Erythroblast (primary cell): ENCODE data around the gene PICK1.

Experiments
- GATA1 ChIP-seq: IDR thresholded peaks from 2 replicates; pipeline ENCODE4 v1.6.1; 2011; ENCODE audit warnings: low read depth, mild to moderate bottlenecking, control low read depth, low read length, moderate library complexity
- POLR2A ChIP-seq: IDR thresholded peaks from 2 replicates; pipeline ENCODE4 v1.6.1; 2011; ENCODE audit warnings: mild to moderate bottlenecking, low read length

GRCh38 chr22:38042488-38042790, 14.8 kb upstream of the PICK1 start:
- TF ChIP-seq POLR2A (no peak), GATA1 (no peak)
